SU-DHL-6 (cell line): ENCODE results near the gene ZYG11B.

ENCODE experiments used
- H2AFZ ChIP-seq: fragments of 200-600 bp; sonication (generic); 2 replicates; pipeline ENCODE4 v1.6.1; 2014; ENCODE audit warnings: low read depth, mild to moderate bottlenecking, moderate library complexity, mixed read lengths, antibody characterized with exemption, low read length; ENCODE audit not compliant: severe bottlenecking
- H3F3A ChIP-seq: fragments of 200-600 bp; shearing (Covaris generic); 2 replicates; pipeline ENCODE4 v1.6.0; 2016; ENCODE audit warnings: antibody characterized with exemption, mild to moderate bottlenecking; ENCODE audit not compliant: insufficient read depth
- H3K27ac ChIP-seq: fragments of 200-600 bp; sonication (generic); 2 replicates; pipeline ENCODE4 v1.5.1; 2016; ENCODE audit warnings: low read depth, mild to moderate bottlenecking, low read length, moderate library complexity, mixed read lengths
- H3K27me3 ChIP-seq: fragments of 200-600 bp; sonication (generic), shearing (Covaris generic); 2 replicates; pipeline ENCODE4 v1.6.0; 2014; ENCODE audit warnings: mild to moderate bottlenecking, low read length
- H3K36me3 ChIP-seq: fragments of 200-600 bp; sonication (generic); 2 replicates; pipeline ENCODE4 v1.6.1; 2014; ENCODE audit warnings: mild to moderate bottlenecking, low read length, mixed read lengths
- H3K4me2 ChIP-seq: fragments of 300-600, 200-600 bp; shearing (Covaris generic), sonication (generic); 2 replicates; pipeline ENCODE4 v1.6.0; 2014; ENCODE audit warnings: low read length, low read depth, mild to moderate bottlenecking; ENCODE audit not compliant: poor library complexity, severe bottlenecking
- H3K4me3 ChIP-seq: fragments of 200-600 bp; sonication (generic); 2 replicates; pipeline ENCODE4 v1.5.1; 2014; ENCODE audit warnings: antibody characterized with exemption, low read length, mild to moderate bottlenecking, mixed read lengths; ENCODE audit not compliant: insufficient read depth, poor library complexity, severe bottlenecking
- H3K79me2 ChIP-seq: fragments of 200-600 bp; sonication (generic); 2 replicates; pipeline ENCODE4 v1.6.1; 2014; ENCODE audit warnings: mild to moderate bottlenecking, low read length, moderate library complexity; ENCODE audit not compliant: insufficient read depth
- H3K9ac ChIP-seq: fragments of 200-600 bp; sonication (generic); 2 replicates; pipeline ENCODE4 v1.7.0; 2014; ENCODE audit warnings: mild to moderate bottlenecking, low read length
- H3K9me2 ChIP-seq: fragments of 200-600 bp; sonication (generic); replicated peaks from 2 replicates; pipeline ENCODE4 v1.6.1; 2014; ENCODE audit warnings: low read length; ENCODE audit not compliant: insufficient read depth
- H3K9me3 ChIP-seq: fragments of 200-600 bp; sonication (generic); 2 replicates; pipeline ENCODE4 v1.6.1; 2014; ENCODE audit warnings: low read length, mixed read lengths; ENCODE audit not compliant: insufficient read depth
- H4K20me1 ChIP-seq: fragments of 200-600 bp; sonication (generic); 2 replicates; pipeline ENCODE4 v1.6.1; 2014; ENCODE audit warnings: low read depth, mild to moderate bottlenecking, antibody characterized with exemption, low read length, moderate library complexity, mixed read lengths
- EZH2phosphoT487 ChIP-seq: fragments of 200-600 bp; sonication (generic), shearing (Covaris generic); conservative IDR thresholded peaks from 2 replicates; pipeline ENCODE4 v1.6.1; 2018; ENCODE audit warnings: mild to moderate bottlenecking, antibody characterized with exemption, low read length, moderate library complexity, mixed read lengths
- TF ChIP-seq, protein P1 (sequence below): fragments of 200-600 bp; sonication (generic); IDR thresholded peaks from one replicate; pipeline ENCODE4 v1.5.1; 2017; ENCODE audit warnings: antibody characterized with exemption, mild to moderate bottlenecking, low read length, moderate library complexity; ENCODE audit not compliant: insufficient read depth, poor library complexity, severe bottlenecking

Gene ZYG11B

DNA sequence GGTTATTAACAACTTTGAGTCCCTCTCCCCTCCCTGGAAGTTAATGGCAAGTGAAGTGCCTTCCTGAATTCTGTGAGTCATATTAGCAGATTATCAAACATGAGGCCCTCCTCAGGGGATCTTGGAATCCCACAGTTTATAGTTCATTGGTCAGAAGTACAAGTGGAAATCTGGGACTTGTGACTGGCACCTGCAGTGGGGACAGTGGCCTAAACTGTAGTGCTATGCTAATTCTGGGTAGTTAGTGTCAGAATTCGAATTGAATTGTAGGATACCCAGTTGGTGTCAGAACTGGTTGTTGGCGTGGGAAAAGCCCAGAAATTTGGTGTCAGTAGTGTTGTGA, 26.2 kb downstream of the ZYG11B start:
- Histone ChIP-seq H3K9me3 (no peaks in the 10 kb centered on the region), H2AFZ (no peak overlapping the region), H3K27ac (no peak overlapping the region), H3K27me3 (no peaks in the 10 kb centered on the region), H3K9ac (no peak overlapping the region), H3K36me3 (no peaks in the 10 kb centered on the region), H3F3A (no peaks in the 10 kb centered on the region), H3K4me2 (no peak overlapping the region), H3K4me3 (no peak overlapping the region), H4K20me1 (no peaks in the 10 kb centered on the region), H3K79me2 (no peaks in the 10 kb centered on the region), H3K9me2 (no peaks in the 10 kb centered on the region)
- TF ChIP-seq, protein P1, sequence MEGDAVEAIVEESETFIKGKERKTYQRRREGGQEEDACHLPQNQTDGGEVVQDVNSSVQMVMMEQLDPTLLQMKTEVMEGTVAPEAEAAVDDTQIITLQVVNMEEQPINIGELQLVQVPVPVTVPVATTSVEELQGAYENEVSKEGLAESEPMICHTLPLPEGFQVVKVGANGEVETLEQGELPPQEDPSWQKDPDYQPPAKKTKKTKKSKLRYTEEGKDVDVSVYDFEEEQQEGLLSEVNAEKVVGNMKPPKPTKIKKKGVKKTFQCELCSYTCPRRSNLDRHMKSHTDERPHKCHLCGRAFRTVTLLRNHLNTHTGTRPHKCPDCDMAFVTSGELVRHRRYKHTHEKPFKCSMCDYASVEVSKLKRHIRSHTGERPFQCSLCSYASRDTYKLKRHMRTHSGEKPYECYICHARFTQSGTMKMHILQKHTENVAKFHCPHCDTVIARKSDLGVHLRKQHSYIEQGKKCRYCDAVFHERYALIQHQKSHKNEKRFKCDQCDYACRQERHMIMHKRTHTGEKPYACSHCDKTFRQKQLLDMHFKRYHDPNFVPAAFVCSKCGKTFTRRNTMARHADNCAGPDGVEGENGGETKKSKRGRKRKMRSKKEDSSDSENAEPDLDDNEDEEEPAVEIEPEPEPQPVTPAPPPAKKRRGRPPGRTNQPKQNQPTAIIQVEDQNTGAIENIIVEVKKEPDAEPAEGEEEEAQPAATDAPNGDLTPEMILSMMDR = no peak
- no peak for TF ChIP-seq EZH2phosphoT487

DNA sequence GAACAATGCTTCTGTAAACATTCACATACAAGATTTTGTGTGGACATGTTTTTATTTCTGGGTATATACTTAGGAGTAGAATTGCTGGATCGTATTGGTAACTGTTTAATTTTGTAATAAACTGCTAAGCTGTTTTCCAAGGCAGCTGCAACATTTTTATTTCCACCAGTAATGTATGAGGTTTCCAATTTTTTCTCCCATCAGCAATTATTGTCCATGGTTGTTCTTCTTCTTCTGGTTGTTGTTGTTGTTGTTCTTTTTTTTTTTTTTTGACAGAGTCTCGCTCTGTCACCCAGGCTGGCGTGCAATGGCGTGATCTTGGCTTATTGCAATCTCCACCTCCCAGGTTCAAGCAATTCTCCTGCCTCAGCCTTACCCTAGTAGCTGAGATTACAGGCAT, 26.9 kb downstream of the ZYG11B start:
- Histone ChIP-seq H4K20me1 (no peaks in the 10 kb centered on the region), H3K4me2 (no peak overlapping the region), H3K36me3 (no peaks in the 10 kb centered on the region), H3K9me2 (no peaks in the 10 kb centered on the region), H3K79me2 (no peaks in the 10 kb centered on the region), H3K27ac (no peak overlapping the region), H2AFZ (no peak overlapping the region), H3K27me3 (no peaks in the 10 kb centered on the region), H3K4me3 (no peak overlapping the region), H3K9ac (no peak overlapping the region), H3F3A (no peaks in the 10 kb centered on the region), H3K9me3 (no peaks in the 10 kb centered on the region)
- TF ChIP-seq, protein P1 = no peak
- TF ChIP-seq EZH2phosphoT487 = no peak

DNA sequence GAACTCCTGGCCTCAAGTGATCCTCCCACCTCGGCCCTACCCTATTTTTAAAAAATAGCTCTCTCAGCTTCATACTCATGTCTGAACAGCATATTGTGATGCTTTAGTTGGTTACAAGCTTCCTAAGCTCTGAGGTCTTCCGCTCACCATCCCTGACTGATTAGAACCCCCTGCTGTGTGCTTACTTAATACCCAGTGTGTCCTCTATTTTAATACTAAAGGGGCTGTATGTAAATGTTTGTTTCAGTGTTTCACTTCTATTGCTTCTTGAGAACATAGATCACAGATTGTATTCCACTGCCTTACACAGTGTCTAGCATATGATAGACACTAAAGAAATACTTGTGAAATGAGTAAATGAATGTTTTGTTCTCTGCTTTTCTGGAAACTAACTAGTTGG, 29.8 kb downstream of the ZYG11B start:
- no peaks in the 10 kb centered on the region for H3F3A ChIP-seq
- H4K20me1 ChIP-seq = no peaks in the 10 kb centered on the region
- no peaks in the 10 kb centered on the region for H3K9me3 ChIP-seq
- H3K9me2 ChIP-seq = no peaks in the 10 kb centered on the region
- H3K36me3 ChIP-seq = no peaks in the 10 kb centered on the region
- H2AFZ ChIP-seq = no peak overlapping the region
- H3K27me3 ChIP-seq = no peaks in the 10 kb centered on the region
- H3K4me2 ChIP-seq = no peak overlapping the region
- H3K27ac ChIP-seq = no peak overlapping the region
- no peak overlapping the region for H3K4me3 ChIP-seq
- no peak overlapping the region for H3K9ac ChIP-seq
- TF ChIP-seq EZH2phosphoT487 = no peak
- TF ChIP-seq, protein P1 = no peak
- H3K79me2 ChIP-seq = no peaks in the 10 kb centered on the region

DNA sequence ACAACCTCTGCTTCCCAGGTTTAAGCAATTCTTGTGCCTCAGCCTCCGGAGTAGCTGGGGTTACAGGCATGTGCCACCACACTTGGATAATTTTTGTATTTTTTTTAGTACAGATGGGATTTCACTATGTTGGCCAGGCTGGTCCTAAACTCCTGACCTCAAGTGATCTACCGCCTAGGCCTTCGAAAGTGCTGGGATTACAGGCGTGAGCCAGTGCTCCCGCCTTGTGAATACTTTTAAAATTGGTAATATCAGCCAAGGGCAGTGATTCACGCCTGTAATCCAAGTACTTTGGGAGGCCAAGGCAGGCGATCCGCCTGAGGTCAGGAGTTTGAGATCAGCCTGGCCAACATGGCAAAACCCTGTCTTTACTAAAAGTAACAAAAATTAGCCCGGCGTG, 33.7 kb downstream of the ZYG11B start:
- Histone ChIP-seq H3K79me2 (no peaks in the 10 kb centered on the region), H3K9ac (no peak overlapping the region), H3K4me2 (no peak overlapping the region), H2AFZ (no peak overlapping the region), H3K4me3 (no peak overlapping the region), H3K36me3 (no peaks in the 10 kb centered on the region), H3K27me3 (no peaks in the 10 kb centered on the region), H4K20me1 (no peaks in the 10 kb centered on the region), H3K9me2 (no peaks in the 10 kb centered on the region), H3F3A (no peaks in the 10 kb centered on the region), H3K27ac (no peak overlapping the region), H3K9me3 (no peaks in the 10 kb centered on the region)
- TF ChIP-seq, protein P1 = no peak
- TF ChIP-seq EZH2phosphoT487 = no peak
